Measurements from ENCODE around the gene MACROD2. TPM values are rescaled to one million over a fixed set of nuclear protein-coding genes. Genes with fewer than 3 reads are reported as not detected.

The MACROD2 gene
- polyA plus RNA-seq, 2 of the 4 experiments (the other 2 are of a cell fraction), result 0.96 to 1.3 TPM

DNA sequence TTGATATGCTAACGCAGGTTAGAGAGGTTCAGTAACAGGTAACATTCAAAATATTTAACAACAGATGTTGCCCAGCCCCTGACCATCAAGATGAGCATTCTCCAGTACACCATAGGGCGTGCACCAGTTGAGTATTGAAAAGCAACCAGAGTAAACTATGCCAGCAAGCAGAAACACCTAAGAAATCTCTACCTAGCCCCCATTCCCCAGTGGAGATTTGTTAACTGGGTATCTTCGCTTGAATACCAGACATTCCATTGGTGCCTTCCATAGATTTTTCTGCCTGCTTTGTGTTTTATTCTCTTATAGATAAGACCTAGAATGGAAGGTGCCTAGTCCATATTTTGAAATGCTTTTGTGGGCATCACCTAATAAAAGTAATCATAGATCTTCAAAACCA is 1954.1 kb downstream of the MACROD2 start:
- Histone ChIP-seq H3K27ac (no peak overlapping the region), H3K4me2 (no peak overlapping the region), H3K4me3 (no peak overlapping the region), H3K4me1 (no peaks in the 10 kb centered on the region), H3K9me3 (no peaks in the 10 kb centered on the region)
- ATAC-seq (no peak), FAIRE-seq (no peak), DNase-seq (ENCODE audit: low read depth in 1 of 2, low spot score in 1 of 2) (no peak)
- POLR2A ChIA-PET, result no interaction called here
- CTCF ChIA-PET, result no interaction called here
- TF ChIP-seq RARB (CRISPR knock-in tag; IDR thresholded peaks at IDR 0.05) (no peak), PHF8 (IDR thresholded peaks at IDR 0.05; ENCODE audit: borderline replicate concordance, low read depth) (no peak), MAFK (IDR thresholded peaks at IDR 0.05; ENCODE audit: partially characterized antibody) (no peak), ZNF302 (CRISPR knock-in tag; IDR thresholded peaks at IDR 0.05) (no peak), SMC3 (IDR thresholded peaks at IDR 0.05) (no peak), HEYL (CRISPR knock-in tag; IDR thresholded peaks at IDR 0.05) (no peak), TFCP2L1 (CRISPR knock-in tag; IDR thresholded peaks at IDR 0.05) (no peak), TP53 (CRISPR knock-in tag; IDR thresholded peaks at IDR 0.05) (no peak), RCOR1 (IDR thresholded peaks at IDR 0.05; ENCODE audit: low read depth, low read length) (no peak), POLR2AphosphoS2 (conservative IDR thresholded peaks at IDR 0.05; ENCODE audit: low read length) (no peak), FOSB (CRISPR knock-in tag; IDR thresholded peaks at IDR 0.05) (no peak), ESRRA (IDR thresholded peaks at IDR 0.05; ENCODE audit: borderline replicate concordance, low read length) (no peak)
- TF ChIP-seq, protein P1, sequence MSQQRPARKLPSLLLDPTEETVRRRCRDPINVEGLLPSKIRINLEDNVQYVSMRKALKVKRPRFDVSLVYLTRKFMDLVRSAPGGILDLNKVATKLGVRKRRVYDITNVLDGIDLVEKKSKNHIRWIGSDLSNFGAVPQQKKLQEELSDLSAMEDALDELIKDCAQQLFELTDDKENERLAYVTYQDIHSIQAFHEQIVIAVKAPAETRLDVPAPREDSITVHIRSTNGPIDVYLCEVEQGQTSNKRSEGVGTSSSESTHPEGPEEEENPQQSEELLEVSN (IDR thresholded peaks at IDR 0.05; ENCODE audit: borderline replicate concordance, low read depth), result no peak
- 10% methylated on average over 3 of the region's 3 CpGs for whole genome bisulfite sequencing (ENCODE audit: missing lambda C conversion rate)

DNA sequence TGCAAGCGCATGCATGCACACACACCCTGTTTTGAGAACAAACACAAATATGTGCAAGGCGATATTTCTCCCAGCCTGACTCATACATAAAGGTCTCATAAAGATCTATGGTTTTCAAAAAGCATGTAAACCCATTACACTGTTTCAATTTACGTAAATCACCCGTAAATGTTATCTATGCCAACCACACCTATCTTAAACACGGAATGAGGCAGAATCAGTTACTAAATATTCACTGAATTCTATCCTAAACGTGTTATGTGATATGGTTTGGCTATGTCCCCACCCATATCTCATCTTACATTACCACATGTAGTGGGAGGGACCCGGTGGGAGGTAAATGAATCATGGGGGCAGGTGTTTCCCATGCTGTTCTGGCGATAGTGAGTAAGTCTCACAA is 1956.3 kb downstream of the MACROD2 start:
- Histone ChIP-seq H3K4me3 (no peak overlapping the region), H3K27ac (no peak overlapping the region), H3K9me3 (no peaks in the 10 kb centered on the region), H3K4me2 (no peak overlapping the region), H3K4me1 (no peaks in the 10 kb centered on the region)
- no peak for ATAC-seq
- DNase-seq (ENCODE audit: low read depth in 1 of 2, low spot score in 1 of 2), result no peak
- ChIA-PET CTCF (no interaction called here), POLR2A (no interaction called here)
- TF ChIP-seq HEYL (CRISPR knock-in tag; IDR thresholded peaks at IDR 0.05) (no peak), ZSCAN20 (CRISPR knock-in tag; IDR thresholded peaks at IDR 0.05) (no peak), CHD4 (IDR thresholded peaks at IDR 0.05; ENCODE audit: borderline replicate concordance) (no peak)
- TF ChIP-seq, protein P2, sequence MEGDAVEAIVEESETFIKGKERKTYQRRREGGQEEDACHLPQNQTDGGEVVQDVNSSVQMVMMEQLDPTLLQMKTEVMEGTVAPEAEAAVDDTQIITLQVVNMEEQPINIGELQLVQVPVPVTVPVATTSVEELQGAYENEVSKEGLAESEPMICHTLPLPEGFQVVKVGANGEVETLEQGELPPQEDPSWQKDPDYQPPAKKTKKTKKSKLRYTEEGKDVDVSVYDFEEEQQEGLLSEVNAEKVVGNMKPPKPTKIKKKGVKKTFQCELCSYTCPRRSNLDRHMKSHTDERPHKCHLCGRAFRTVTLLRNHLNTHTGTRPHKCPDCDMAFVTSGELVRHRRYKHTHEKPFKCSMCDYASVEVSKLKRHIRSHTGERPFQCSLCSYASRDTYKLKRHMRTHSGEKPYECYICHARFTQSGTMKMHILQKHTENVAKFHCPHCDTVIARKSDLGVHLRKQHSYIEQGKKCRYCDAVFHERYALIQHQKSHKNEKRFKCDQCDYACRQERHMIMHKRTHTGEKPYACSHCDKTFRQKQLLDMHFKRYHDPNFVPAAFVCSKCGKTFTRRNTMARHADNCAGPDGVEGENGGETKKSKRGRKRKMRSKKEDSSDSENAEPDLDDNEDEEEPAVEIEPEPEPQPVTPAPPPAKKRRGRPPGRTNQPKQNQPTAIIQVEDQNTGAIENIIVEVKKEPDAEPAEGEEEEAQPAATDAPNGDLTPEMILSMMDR (IDR thresholded peaks at IDR 0.05), result no peak
- no peak for FAIRE-seq
- 21% methylated on average over 8 of the region's 8 CpGs for WGBS (ENCODE audit: missing lambda C conversion rate)

DNA sequence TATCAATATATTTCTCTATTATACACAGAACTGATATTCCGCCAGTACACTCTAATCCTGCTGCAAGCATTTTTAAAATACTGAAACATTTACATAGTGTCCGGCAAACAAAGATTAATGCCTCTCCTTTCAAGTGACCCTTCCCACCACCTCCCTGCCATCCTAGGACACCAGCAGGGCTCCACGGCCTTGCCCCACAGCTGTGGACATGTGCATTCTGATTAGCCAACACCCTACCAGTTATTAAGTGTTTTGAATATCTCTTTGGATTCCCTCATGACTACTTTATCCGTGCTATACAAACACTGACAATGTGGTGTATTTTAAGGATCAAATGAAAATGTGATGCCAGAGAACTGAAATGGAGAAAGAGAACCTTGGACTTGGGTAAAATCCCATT is 1962.8 kb downstream of the MACROD2 start:
- no peak for ATAC-seq
- ChIA-PET POLR2A (no interaction called here), CTCF (no interaction called here)
- Histone ChIP-seq H3K4me2 (no peak overlapping the region), H3K9me3 (no peaks in the 10 kb centered on the region), H3K4me3 (no peak overlapping the region), H3K27ac (no peak overlapping the region), H3K4me1 (no peaks in the 10 kb centered on the region)
- no peak for DNase-seq (ENCODE audit: low read depth in 1 of 2, low spot score in 1 of 2)
- FAIRE-seq, result no peak
- 30% methylated on average over 4 of the region's 4 CpGs for WGBS (ENCODE audit: missing lambda C conversion rate)
- no peak for TF ChIP-seq EHMT2 (IDR thresholded peaks at IDR 0.05; ENCODE audit: low read depth)
- TF ChIP-seq ZSCAN20 (CRISPR knock-in tag; IDR thresholded peaks at IDR 0.05), result no peak
- TF ChIP-seq, protein P3, sequence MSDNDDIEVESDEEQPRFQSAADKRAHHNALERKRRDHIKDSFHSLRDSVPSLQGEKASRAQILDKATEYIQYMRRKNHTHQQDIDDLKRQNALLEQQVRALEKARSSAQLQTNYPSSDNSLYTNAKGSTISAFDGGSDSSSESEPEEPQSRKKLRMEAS (IDR thresholded peaks at IDR 0.05), result no peak
- no peak for TF ChIP-seq NR3C1 (IDR thresholded peaks at IDR 0.05)
- TF ChIP-seq MAFK (IDR thresholded peaks at IDR 0.05; ENCODE audit: partially characterized antibody), result no peak
- no peak for TF ChIP-seq NPAS2 (CRISPR knock-in tag; IDR thresholded peaks at IDR 0.05; ENCODE audit: borderline replicate concordance)
- TF ChIP-seq TFCP2L1 (CRISPR knock-in tag; IDR thresholded peaks at IDR 0.05), result no peak

Measured in A549 (cell line).